Upper lobe of right lung (tissue), 1 donor: ENCODE data around the gene VILL. TPM values are rescaled to one million over a fixed set of nuclear protein-coding genes. Genes with fewer than 3 reads are reported as not detected.

Experiments used
- ATAC-seq: fragments of 200-7000 bp; cut with Tn5 transposase; one replicate; pipeline ENCODE4 v1.9.1; 2020; ENCODE audit warnings: mild to moderate bottlenecking, moderate library complexity
- DNase-seq: peaks from one replicate; pipeline ENCODE4 v3.0.0-alpha.2; 2020
- H3K27ac ChIP-seq: fragments of 200-600 bp; one replicate; pipeline ENCODE4 v1.8.0; 2022
- H3K27me3 ChIP-seq: fragments of 200-600 bp; one replicate; pipeline ENCODE4 v1.8.0; 2022; ENCODE audit warnings: mild to moderate bottlenecking
- H3K36me3 ChIP-seq: fragments of 200-600 bp; one replicate; pipeline ENCODE4 v1.8.0; 2022
- H3K4me1 ChIP-seq: fragments of 200-600 bp; one replicate; pipeline ENCODE4 v1.8.0; 2022
- H3K4me3 ChIP-seq: fragments of 200-600 bp; one replicate; pipeline ENCODE4 v1.8.0; 2022; ENCODE audit warnings: mild to moderate bottlenecking
- H3K9me3 ChIP-seq: fragments of 200-600 bp; one replicate; pipeline ENCODE4 v1.8.0; 2022
- intact Hi-C: fragments of 100-400 bp; cut with DNase I; formaldehyde crosslinking; loops from one replicate; pipeline ENCODE4 v1.11.0; 2022
- long read RNA-seq: library from polyadenylated mRNA; unstranded; transcript quantifications from one replicate; pipeline ENCODE4 v2.0.0, GENCODE V29; 2021
- total RNA-seq: library from RNA; stranded (reverse); fragmentation: NEBNext Ultra II Directional; extraction: Animal tissue kit (Norgen Biotek cat#: 25700); gene quantifications from one replicate; pipeline ENCODE4 v1.2.1, GENCODE V29; 2021
- TF ChIP-seq, protein P1 (sequence below): fragments of 200-600 bp; IDR thresholded peaks from one replicate; pipeline ENCODE4 v1.8.0; 2022; ENCODE audit warnings: antibody characterized with exemption
- donor health status: DM: no; HTN: yes; CAD: no; lungs with severe emphysema.

Gene VILL
- total RNA-seq: 8.9 TPM
- long read RNA-seq, partial matches to known transcripts: 12 of 28 reads
- long read RNA-seq, other reads (novel, unspliced or antisense): 16 of 28 reads

DNA sequence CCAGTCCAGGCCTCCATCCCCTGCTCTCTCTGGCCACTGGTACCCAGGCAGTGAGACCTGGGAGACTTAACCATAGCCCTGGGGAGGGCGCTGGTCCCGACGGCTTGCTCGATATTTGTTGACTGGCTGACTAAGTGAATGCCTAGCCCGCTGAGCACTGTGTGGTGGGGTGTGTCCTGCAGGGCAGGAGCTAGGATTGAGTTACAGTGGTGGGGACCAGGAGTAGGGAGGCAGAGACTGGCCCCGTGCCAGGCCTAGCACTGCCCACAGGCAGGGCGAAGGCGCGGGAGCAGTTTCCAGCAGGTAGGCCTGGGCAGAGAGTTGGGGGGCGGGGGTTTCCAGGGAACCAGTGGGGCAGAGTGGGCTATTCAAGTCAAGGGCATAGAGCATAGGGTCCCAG is at the start of gene VILL:
Gene VILL (plus strand): TSS at position 260 of the 400 bp plus-strand sequence. CDS start 2,887 bp downstream, outside the sequence.
- ATAC-seq (peak; percentile 2), DNase-seq (peak; percentile 76)
- no peaks in the 10 kb centered on the region for H3K27me3 ChIP-seq
- TF ChIP-seq, protein P1, sequence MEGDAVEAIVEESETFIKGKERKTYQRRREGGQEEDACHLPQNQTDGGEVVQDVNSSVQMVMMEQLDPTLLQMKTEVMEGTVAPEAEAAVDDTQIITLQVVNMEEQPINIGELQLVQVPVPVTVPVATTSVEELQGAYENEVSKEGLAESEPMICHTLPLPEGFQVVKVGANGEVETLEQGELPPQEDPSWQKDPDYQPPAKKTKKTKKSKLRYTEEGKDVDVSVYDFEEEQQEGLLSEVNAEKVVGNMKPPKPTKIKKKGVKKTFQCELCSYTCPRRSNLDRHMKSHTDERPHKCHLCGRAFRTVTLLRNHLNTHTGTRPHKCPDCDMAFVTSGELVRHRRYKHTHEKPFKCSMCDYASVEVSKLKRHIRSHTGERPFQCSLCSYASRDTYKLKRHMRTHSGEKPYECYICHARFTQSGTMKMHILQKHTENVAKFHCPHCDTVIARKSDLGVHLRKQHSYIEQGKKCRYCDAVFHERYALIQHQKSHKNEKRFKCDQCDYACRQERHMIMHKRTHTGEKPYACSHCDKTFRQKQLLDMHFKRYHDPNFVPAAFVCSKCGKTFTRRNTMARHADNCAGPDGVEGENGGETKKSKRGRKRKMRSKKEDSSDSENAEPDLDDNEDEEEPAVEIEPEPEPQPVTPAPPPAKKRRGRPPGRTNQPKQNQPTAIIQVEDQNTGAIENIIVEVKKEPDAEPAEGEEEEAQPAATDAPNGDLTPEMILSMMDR: no peak
- no peaks in the 10 kb centered on the region for H3K9me3 ChIP-seq
- no peaks in the 10 kb centered on the region for H3K36me3 ChIP-seq
- H3K4me3 ChIP-seq: no peak within 1 kb of the TSS
- H3K4me1 ChIP-seq: peaks cover 13% of the 10 kb centered on the region
- H3K27ac ChIP-seq: no peak within 1 kb of the TSS
- intact Hi-C loops: no loop called here

DNA sequence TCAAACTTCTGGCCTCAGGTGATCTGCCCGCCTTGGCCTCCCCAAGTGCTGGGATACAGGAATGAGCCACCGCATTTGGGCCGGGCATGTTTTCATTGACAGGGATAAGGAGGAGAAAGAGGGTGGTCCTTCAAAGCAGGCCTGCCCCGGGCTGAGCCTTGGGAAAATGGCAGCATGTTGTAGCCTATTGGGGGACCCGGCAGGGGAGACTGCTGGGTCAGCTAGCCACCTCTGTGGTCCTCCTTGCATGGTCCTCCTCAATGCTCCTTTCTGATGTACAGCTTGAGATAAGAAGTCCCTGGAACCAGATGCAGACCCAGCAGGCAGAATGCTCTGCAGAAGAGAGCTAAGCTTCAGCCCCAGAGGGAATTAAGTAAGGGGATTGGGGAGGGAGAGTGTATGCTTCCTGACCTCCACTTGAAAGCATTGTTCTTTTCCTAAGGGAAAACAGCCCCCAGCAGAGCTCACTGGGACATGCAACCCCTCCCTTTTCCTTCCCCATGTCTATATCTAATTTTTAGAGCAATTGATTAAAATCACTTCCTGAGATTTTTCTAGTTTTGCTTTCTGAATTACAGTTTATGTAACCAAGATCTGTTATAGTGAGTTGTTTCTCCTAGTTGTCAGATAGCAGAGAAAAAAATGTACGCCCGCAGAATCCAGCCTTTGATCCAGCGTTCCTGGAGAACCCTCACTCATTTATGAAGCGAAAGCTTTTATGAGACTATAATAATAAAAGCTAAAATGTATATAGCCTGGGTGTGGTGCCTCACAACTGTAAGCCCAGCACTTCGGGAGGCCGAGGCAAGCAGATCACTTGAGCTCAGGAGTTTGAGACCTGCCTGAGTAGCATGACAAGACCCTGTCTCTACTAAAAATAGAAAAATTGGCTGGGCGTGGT is 48.7 kb upstream of the VILL start:
- H3K9me3 ChIP-seq: no peaks in the 10 kb centered on the region
- DNase-seq (no peak), ATAC-seq (no peak)
- H3K4me1 ChIP-seq: peaks cover 31% of the 10 kb centered on the region
- H3K27ac ChIP-seq: peak overlapping the region; percentile 42
- TF ChIP-seq, protein P1: no peak
- H3K4me3 ChIP-seq: no peak overlapping the region
- H3K36me3 ChIP-seq: no peaks in the 10 kb centered on the region
- intact Hi-C loops: no loop called here
- no peaks in the 10 kb centered on the region for H3K27me3 ChIP-seq

- ATAC-seq: no peak
- Histone ChIP-seq H3K27ac (peak overlapping the region; percentile 42), H3K36me3 (no peaks in the 10 kb centered on the region), H3K4me3 (no peak overlapping the region), H3K9me3 (no peaks in the 10 kb centered on the region), H3K4me1 (peaks cover 33% of the 10 kb centered on the region), H3K27me3 (no peaks in the 10 kb centered on the region)
- no peak for DNase-seq
- TF ChIP-seq, protein P1: no peak
- intact Hi-C loops: no loop called here
These were observed 47.9 kb upstream of the VILL start for GRCh38 chr3:37942646-37943045.

- Histone ChIP-seq H3K4me1 (peaks cover 33% of the 10 kb centered on the region), H3K27ac (peak overlapping the region; percentile 42), H3K9me3 (no peaks in the 10 kb centered on the region), H3K4me3 (no peak overlapping the region), H3K36me3 (no peaks in the 10 kb centered on the region), H3K27me3 (no peaks in the 10 kb centered on the region)
- ATAC-seq: no peak
- intact Hi-C loops: no loop called here
- DNase-seq: no peak
- TF ChIP-seq, protein P1: no peak
These were observed 47.5 kb upstream of the VILL start for GRCh38 chr3:37943126-37943525.

- ATAC-seq (no peak), DNase-seq (no peak)
- H3K4me1 ChIP-seq: peaks cover 33% of the 10 kb centered on the region
- no peak overlapping the region for H3K4me3 ChIP-seq
- H3K9me3 ChIP-seq: no peaks in the 10 kb centered on the region
- no peaks in the 10 kb centered on the region for H3K36me3 ChIP-seq
- H3K27me3 ChIP-seq: no peaks in the 10 kb centered on the region
- intact Hi-C loops: no loop called here
- TF ChIP-seq, protein P1: no peak
- peak overlapping the region; percentile 42 for H3K27ac ChIP-seq
These were observed 46.8 kb upstream of the VILL start for GRCh38 chr3:37943631-37944314.
